Heart right ventricle (tissue), 16 donors: ENCODE results near the gene CASP8. TPM values are rescaled to one million over a fixed set of nuclear protein-coding genes. Genes with fewer than 3 reads are reported as not detected.
A peak's percentile ranks its signal among the peaks of the same experiment; 100 is the strongest.

Experiments
- ATAC-seq, 8 donors: fragments of 200-7000 bp; cut with Tn5 transposase; one replicate each; pipeline ENCODE4 v1.9.1; 2020; ENCODE audit warnings: mild to moderate bottlenecking in 8 of 8, moderate library complexity in 8 of 8, moderate number of reproducible peaks in 1 of 8
- DNase-seq, 2 donors: peaks; one replicate each; pipeline ENCODE4 v3.0.0-alpha.2; 2020
- H3K27ac ChIP-seq, 10 donors: fragments of 200-600 bp; sonication (generic) in 2 of 10; one replicate each; pipeline versions ENCODE4 v1.5.0 to v1.8.0; 2020 to 2022; ENCODE audit warnings: mild to moderate bottlenecking in 3 of 10
- H3K27me3 ChIP-seq, 7 donors: fragments of 200-600 bp; one replicate each; pipeline ENCODE4 v1.8.0; 2021 to 2022; ENCODE audit warnings: mild to moderate bottlenecking in 2 of 7
- H3K36me3 ChIP-seq, 9 donors: fragments of 200-600 bp; sonication (generic) in 1 of 9; one replicate each; pipeline versions ENCODE4 v1.5.0 to v1.8.0; 2020 to 2022; ENCODE audit warnings: mild to moderate bottlenecking in 2 of 9
- H3K4me1 ChIP-seq, 9 donors: fragments of 200-600 bp; sonication (generic) in 1 of 9; one replicate each; pipeline versions ENCODE4 v1.5.0 to v1.8.0; 2020 to 2022; ENCODE audit warnings: mild to moderate bottlenecking in 4 of 9
- H3K4me3 ChIP-seq, 10 donors: fragments of 200-600 bp; sonication (generic) in 2 of 10; one replicate each; pipeline versions ENCODE4 v1.5.0 to v1.8.0; 2020 to 2022; ENCODE audit warnings: mild to moderate bottlenecking in 7 of 10, moderate library complexity in 2 of 10
- H3K9me3 ChIP-seq, 11 donors: fragments of 200-600 bp in 10 of 11; sonication (generic) in 2 of 11; one replicate each; pipeline versions ENCODE4 v1.5.0 to v1.8.0; 2013 to 2022; ENCODE audit warnings: mild to moderate bottlenecking in 2 of 11, control low read depth in 1 of 11, moderate library complexity in 1 of 11
- CTCF ChIP-seq, 9 donors: fragments of 200-600 bp; sonication (generic) in 2 of 9; IDR thresholded peaks; one replicate each; pipeline versions ENCODE4 v1.5.0 to v1.8.0; 2021 to 2022; ENCODE audit warnings: antibody characterized with exemption in 9 of 9, mild to moderate bottlenecking in 5 of 9, moderate library complexity in 1 of 9
- WGBS, 2 donors: extraction: QIAGEN DNeasy Blood & Tissue Kit; methylation state at CpG; one replicate each; pipeline ENCODE4 v1.1.7; 2013; ENCODE audit warnings: inconsistent platforms in 1 of 2; 5-methylcytosine and 5-hydroxymethylcytosine counted together
- intact Hi-C, 10 donors: fragments of 100-400 bp; cut with DNase I; formaldehyde crosslinking; loops; one replicate each; pipeline versions ENCODE4 v1.11.1 to v1.14.2; 2022
- polyA plus RNA-seq, 2 donors: library from polyadenylated mRNA; stranded (reverse); fragments of 200-250 nt; gene quantifications; one replicate each; pipeline ENCODE4 v1.2.3, GENCODE V29; 2013
- total RNA-seq, 10 donors: library from RNA; stranded (reverse); fragmentation: NEBNext Ultra II Directional in 3 of 10; extraction: Animal tissue kit (Norgen Biotek cat#: 25700) in 3 of 10; gene quantifications; one replicate each; pipeline versions ENCODE4 v1.2.1 to v1.2.4, GENCODE V29; 2021 to 2023
- donor health status: Arrhythmogenic right ventricular cardiomyopathy.
- donor health status: ischemic (EF 13 %, LVEDD 7.1; RV severe dilation, severe dysfunction).
- donor health status: healthy with polysubstance abuse.
- donor health status: DM: no; HTN: yes; CAD: no.
- donor health status: DM: no; HTN: no; CAD: no.
- donor health status: ischemic (EF 25% LVEDD 6.9; RV normal size, moderate dysfunction).
- donor health status: ischemic (EF 25% LVEDD 5.7; RV mildly dilated, moderate dysfunction).
- donor health status: healthy.
- donor health status: DM: yes; HTN: yes; CAD: no.
- donor health status: Ischemic cardiomyopathy.
- donor health status: ischemic (EF 35%, LVEDD 5.7; RV mildly dilated, moderate dysfunction).
- donor health status: nonischemic (EF 11% LVEDD 7.7; RV severe dilation, severe dysfunction).
- donor health status: DM: yes; HTN: yes; CAD: no.
- donor health status: PGD.
- donor health status: ischemic (EF 29% LVEDD 5.4; RV normal size, mild dysfunction).
- donor health status: nonischemic (EF 23%, LVEDD 6.1; RV moderate dilation, normal function).

CASP8 gene
- total and polyA plus RNA-seq, 12 donors, result 2.0 to 10.1 (median 3.4) TPM

- Histone ChIP-seq H3K4me3 (no peak overlapping the region), H3K9me3 (no peaks in the 10 kb centered on the region), H3K27ac (no peak overlapping the region), H3K27me3 (no peaks in the 10 kb centered on the region), H3K4me1 (peaks cover 0 to 36% (median 0%) of the 10 kb centered on the region in 9 donors), H3K36me3 (no peaks in the 10 kb centered on the region)
- WGBS, 2 donors, result 92 to 93% methylated on average over 4 of the region's 4 CpGs
- intact Hi-C loops, result loop anchor here in 1 of 10 donors (10.0 kb wide), 1 partner anchor 114 kb away; no protein-coding TSS in a partner anchor
- no peak for ATAC-seq
- no peak for TF ChIP-seq CTCF (IDR thresholded peaks at IDR 0.05)
- DNase-seq, result no peak
Observed at GRCh38 chr2:201250741-201251140, 9.6 kb upstream of the CASP8 start.

- Histone ChIP-seq H3K27me3 (no peaks in the 10 kb centered on the region), H3K4me3 (no peak overlapping the region), H3K36me3 (no peaks in the 10 kb centered on the region), H3K4me1 (peaks cover 0 to 51% (median 6%) of the 10 kb centered on the region in 9 donors), H3K9me3 (no peaks in the 10 kb centered on the region), H3K27ac (peak overlapping the region in 1 of 10 donors; percentile 67)
- TF ChIP-seq CTCF (IDR thresholded peaks at IDR 0.05), result no peak
- intact Hi-C loops, result loop anchor here in 1 of 10 donors (10.0 kb wide), 1 partner anchor 111 kb away; no protein-coding TSS in a partner anchor
- 58 to 72% methylated on average over 5 of the region's 5 CpGs for WGBS, 2 donors
- DNase-seq (no peak), ATAC-seq (no peak)
Observed at GRCh38 chr2:201254081-201254730, 6.1 kb upstream of the CASP8 start.

- WGBS, 2 donors, result 95 to 98% methylated on average over 3 of the region's 3 CpGs
- Histone ChIP-seq H3K4me1 (peaks cover 2 to 64% (median 12%) of the 10 kb centered on the region in 9 donors), H3K27me3 (no peaks in the 10 kb centered on the region), H3K27ac (peak overlapping the region in 1 of 10 donors; percentile 95), H3K9me3 (no peaks in the 10 kb centered on the region), H3K36me3 (no peaks in the 10 kb centered on the region), H3K4me3 (no peak overlapping the region)
- no peak for TF ChIP-seq CTCF (IDR thresholded peaks at IDR 0.05)
- ATAC-seq (no peak), DNase-seq (no peak)
- intact Hi-C loops, result loop anchor here in 2 of 10 donors (5.0 to 10.0 kb wide), 2 partner anchors 107 to 109 kb away; no protein-coding TSS in a partner anchor
Observed at GRCh38 chr2:201255408-201256033, 4.8 kb upstream of the CASP8 start.

- intact Hi-C loops, result loop anchor here in 2 of 10 donors (5.0 to 10.0 kb wide), 2 partner anchors 106 to 109 kb away; no protein-coding TSS in a partner anchor
Observed at GRCh38 chr2:201256082-201256481, 4.3 kb upstream of the CASP8 start.

More at GRCh38 chr2:201256082-201256481, 4.3 kb upstream of the CASP8 start:
- H3K27ac ChIP-seq, result peak overlapping the region in 1 of 10 donors; percentile 95
- 78 to 98% methylated on average over 3 of the region's 3 CpGs for WGBS, 2 donors
- H3K9me3 ChIP-seq, result no peaks in the 10 kb centered on the region
- H3K4me3 ChIP-seq, result no peak overlapping the region
- H3K36me3 ChIP-seq, result no peaks in the 10 kb centered on the region
- ATAC-seq (no peak), DNase-seq (no peak)
- H3K4me1 ChIP-seq, result peaks cover 2 to 70% (median 12%) of the 10 kb centered on the region in 9 donors
- no peaks in the 10 kb centered on the region for H3K27me3 ChIP-seq
- no peak for TF ChIP-seq CTCF (IDR thresholded peaks at IDR 0.05)
